Glutamatergic neuron (in vitro differentiated cells): ENCODE measurements around the gene GFPT2. TPM values are rescaled to one million over a fixed set of nuclear protein-coding genes. Genes with fewer than 3 reads are reported as not detected.
A peak's percentile ranks its signal among the peaks of the same experiment; 100 is the strongest.

ENCODE experiments used
- DNase-seq: peaks from one replicate; pipeline ENCODE4 v3.0.0; 2022
- H3K27ac Mint-ChIP-seq: one replicate; pipeline ENCODE4 v1.8.0; 2020; ENCODE audit warnings: mild to moderate bottlenecking, mixed read lengths, inconsistent platforms; ENCODE audit not compliant: unreplicated experiment
- H3K27me3 Mint-ChIP-seq: one replicate; pipeline ENCODE4 v1.8.0; 2020; ENCODE audit warnings: mild to moderate bottlenecking, moderate library complexity, mixed read lengths, inconsistent platforms; ENCODE audit not compliant: unreplicated experiment
- H3K36me3 Mint-ChIP-seq: one replicate; pipeline ENCODE4 v1.8.0; 2020; ENCODE audit warnings: mild to moderate bottlenecking, mixed read lengths, inconsistent platforms; ENCODE audit not compliant: unreplicated experiment
- H3K4me1 Mint-ChIP-seq: one replicate; pipeline ENCODE4 v1.8.0; 2020; ENCODE audit warnings: mild to moderate bottlenecking, low read depth, mixed read lengths, inconsistent platforms; ENCODE audit not compliant: unreplicated experiment
- H3K4me3 Mint-ChIP-seq: one replicate; pipeline ENCODE4 v1.8.0; 2020; ENCODE audit warnings: mild to moderate bottlenecking, mixed read lengths, inconsistent platforms; ENCODE audit not compliant: unreplicated experiment
- H3K9me3 Mint-ChIP-seq: one replicate; pipeline ENCODE4 v1.8.0; 2020; ENCODE audit warnings: mild to moderate bottlenecking, moderate library complexity, mixed read lengths, inconsistent platforms; ENCODE audit not compliant: unreplicated experiment
- CTCF ChIP-seq: fragments of 200-600 bp; sonication (generic); IDR thresholded peaks from one replicate; pipeline ENCODE4 v1.5.0; 2021; ENCODE audit not compliant: partially characterized antibody, unreplicated experiment
- long read RNA-seq: library from polyadenylated mRNA; unstranded; transcript quantifications from one replicate; pipeline ENCODE4 v2.0.0, GENCODE V29; 2020; ENCODE audit not compliant: unreplicated experiment
- total RNA-seq: library from RNA; stranded (reverse); fragmentation: NEBNext Ultra II Directional; extraction: Animal tissue kit (Norgen Biotek cat#: 25700); gene quantifications from one replicate; pipeline ENCODE4 v1.2.1, GENCODE V29; 2021; ENCODE audit not compliant: unreplicated experiment

The GFPT2 gene
- total RNA-seq, result 11.6 TPM
- long read RNA-seq, partial matches to known transcripts, result 1 of 4 reads
- long read RNA-seq, other reads (novel, unspliced or antisense), result 0 of 4 reads

- H3K27me3 Mint-ChIP-seq, result peaks cover 18% of the 10 kb centered on the region
- no peaks in the 10 kb centered on the region for H3K36me3 Mint-ChIP-seq
- peaks cover 15% of the 10 kb centered on the region for H3K4me1 Mint-ChIP-seq
- peak within 1 kb of the TSS; percentile 68 for H3K27ac Mint-ChIP-seq
- no peak for TF ChIP-seq CTCF
- H3K4me3 Mint-ChIP-seq, result peak within 1 kb of the TSS; percentile 86
- H3K9me3 Mint-ChIP-seq, result peaks cover 13% of the 10 kb centered on the region
- DNase-seq, result peak; percentile 87
Measured at GRCh38 chr5:180353048-180353979, at the start of gene GFPT2. GFPT2 (minus strand) TSS chr5:180353336; CDS start chr5:180353217, 119 bp downstream.

- H3K27ac Mint-ChIP-seq, result no peak overlapping the region
- no peak for DNase-seq
- H3K9me3 Mint-ChIP-seq, result peaks cover 2% of the 10 kb centered on the region
- no peak overlapping the region for H3K4me3 Mint-ChIP-seq
- no peak for TF ChIP-seq CTCF
- no peaks in the 10 kb centered on the region for H3K4me1 Mint-ChIP-seq
- peaks cover 8% of the 10 kb centered on the region for H3K36me3 Mint-ChIP-seq
- no peaks in the 10 kb centered on the region for H3K27me3 Mint-ChIP-seq
Measured at GRCh38 chr5:180402716-180403115, 49.6 kb upstream of the GFPT2 start.

- H3K27ac Mint-ChIP-seq, result no peak overlapping the region
- H3K4me3 Mint-ChIP-seq, result no peak overlapping the region
- H3K4me1 Mint-ChIP-seq, result no peaks in the 10 kb centered on the region
- peaks cover 8% of the 10 kb centered on the region for H3K36me3 Mint-ChIP-seq
- H3K9me3 Mint-ChIP-seq, result peaks cover 2% of the 10 kb centered on the region
- DNase-seq, result no peak
- no peak for TF ChIP-seq CTCF
- no peaks in the 10 kb centered on the region for H3K27me3 Mint-ChIP-seq
Measured at GRCh38 chr5:180401229-180401907, 48.2 kb upstream of the GFPT2 start.

- Mint-ChIP-seq H3K27me3 (no peaks in the 10 kb centered on the region), H3K27ac (no peak overlapping the region), H3K4me3 (no peak overlapping the region), H3K9me3 (peaks cover 2% of the 10 kb centered on the region), H3K4me1 (no peaks in the 10 kb centered on the region), H3K36me3 (peaks cover 8% of the 10 kb centered on the region)
- no peak for TF ChIP-seq CTCF
- no peak for DNase-seq
Measured at GRCh38 chr5:180400416-180400815, 47.3 kb upstream of the GFPT2 start.
